Right lung (tissue), 5 donors: Measurements from ENCODE around the gene TMEM97. TPM values are rescaled to one million over a fixed set of nuclear protein-coding genes. Genes with fewer than 3 reads are reported as not detected.
A peak's percentile ranks its signal among the peaks of the same experiment; 100 is the strongest.
"Not testable (repeated sequence)": the region's sequence is repeated elsewhere in the genome, so short reads cannot be mapped to it uniquely, and the experiment has no call there.

Source experiments
- DNase-seq, 2 donors: peaks; one replicate each; pipeline ENCODE4 v3.0.0-alpha.2; 2013
- polyA plus RNA-seq, 5 donors: library from polyadenylated mRNA; unstranded; fragments of 120-200 nt; gene quantifications; one replicate each; pipeline versions ENCODE4 v1.2.1 to v1.2.3, GENCODE V29; 2013; ENCODE audit warnings: inconsistent platforms in 1 of 5, low replicate concordance in 1 of 5; ENCODE audit not compliant: insufficient read length in 5 of 5, insufficient read depth in 1 of 5

Gene TMEM97
- polyA plus RNA-seq, 5 donors, result 41.2 to 46.7 (median 42.3) TPM

- peak; percentile 49 to 56 for DNase-seq
Observed at GRCh38 chr17:28335959-28336871, 17.2 kb downstream of the TMEM97 start.

DNA sequence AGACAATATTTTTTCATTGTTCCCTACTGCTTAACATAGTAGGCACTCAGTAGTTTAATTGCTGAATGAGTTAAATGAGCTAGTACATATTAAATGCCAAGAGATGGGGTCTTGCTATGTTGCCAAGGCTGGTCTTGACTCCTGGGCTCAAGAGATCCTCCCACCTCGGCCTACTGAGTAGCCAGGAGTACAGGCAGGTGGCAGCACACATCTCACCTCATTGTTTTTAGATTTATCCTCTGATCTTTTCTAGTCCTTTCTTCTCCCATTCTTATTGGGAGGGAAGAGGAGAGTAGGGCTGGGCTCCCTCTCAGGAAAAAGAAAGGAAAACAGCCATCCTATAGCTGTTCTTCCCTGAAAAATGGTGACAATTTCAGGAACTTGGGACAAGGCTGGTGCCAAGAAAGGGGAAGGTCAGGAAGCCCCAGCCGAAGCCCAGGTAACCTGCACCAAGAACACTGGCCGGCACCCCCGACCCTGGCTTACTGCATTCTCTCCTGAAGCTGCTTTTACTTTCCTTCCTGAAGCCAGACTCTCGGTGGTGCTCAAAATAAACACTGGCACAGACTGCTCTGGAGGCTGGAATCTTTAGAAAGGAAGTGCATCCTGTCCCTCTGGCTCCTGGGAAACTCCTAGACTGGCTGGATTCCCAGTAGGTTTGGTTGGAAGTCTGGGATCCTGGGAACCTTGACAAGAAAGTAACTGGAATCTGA lies 19.2 kb downstream of the TMEM97 start:
- no peak for DNase-seq

- DNase-seq, result not testable (repeated sequence)
Observed at GRCh38 chr17:28338769-28339212, 19.8 kb downstream of the TMEM97 start.

- no peak for DNase-seq
Observed at GRCh38 chr17:28339431-28339830, 20.4 kb downstream of the TMEM97 start.

DNA sequence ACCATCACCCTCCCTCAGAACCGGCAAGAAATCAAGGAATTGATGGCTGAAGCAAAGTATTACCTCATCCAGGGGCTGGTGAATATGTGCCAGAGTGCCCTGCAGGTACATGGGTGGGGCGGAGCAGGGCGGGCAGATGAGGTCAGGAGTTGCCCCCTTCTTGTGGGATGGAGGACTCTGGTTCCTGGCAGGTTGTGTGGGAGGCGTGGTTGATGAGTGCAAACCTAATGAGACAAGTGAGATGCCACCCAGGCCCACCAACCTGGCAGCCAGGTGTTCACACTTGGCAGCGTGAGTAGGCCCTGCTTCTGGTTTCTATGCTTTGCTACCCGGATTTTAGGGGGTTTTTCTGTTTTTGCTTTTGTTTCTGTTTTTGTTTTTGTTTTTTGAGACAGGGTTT lies 21.4 kb downstream of the TMEM97 start:
- DNase-seq, result no peak

- no peak for DNase-seq
Observed at GRCh38 chr17:28341516-28341915, 22.5 kb downstream of the TMEM97 start.

GRCh38 chr17:28342313-28342712 lies 23.3 kb downstream of the TMEM97 start:
- no peak for DNase-seq

DNA sequence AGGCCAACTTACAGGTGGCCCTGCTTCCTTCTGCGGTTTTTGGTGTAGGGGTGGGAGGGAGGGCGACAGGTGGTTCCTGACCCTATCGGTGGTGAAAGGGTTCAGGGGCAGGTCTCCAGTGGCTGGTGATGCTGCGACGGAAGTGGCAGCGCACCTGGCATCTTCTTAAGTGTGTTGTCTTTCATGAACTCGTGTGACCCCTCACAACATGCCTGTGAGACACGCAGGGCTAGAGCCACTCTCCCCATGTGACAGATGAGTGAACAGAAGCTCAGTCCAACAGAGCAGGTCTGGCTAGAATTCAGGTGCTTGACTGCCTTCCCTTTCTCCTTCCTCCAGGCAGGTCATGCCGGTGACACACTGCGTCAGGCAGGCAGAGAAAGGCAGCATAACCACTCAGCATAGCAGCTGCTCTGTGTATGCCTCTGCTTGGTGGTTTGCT lies 24.5 kb downstream of the TMEM97 start:
- DNase-seq, result no peak

DNA sequence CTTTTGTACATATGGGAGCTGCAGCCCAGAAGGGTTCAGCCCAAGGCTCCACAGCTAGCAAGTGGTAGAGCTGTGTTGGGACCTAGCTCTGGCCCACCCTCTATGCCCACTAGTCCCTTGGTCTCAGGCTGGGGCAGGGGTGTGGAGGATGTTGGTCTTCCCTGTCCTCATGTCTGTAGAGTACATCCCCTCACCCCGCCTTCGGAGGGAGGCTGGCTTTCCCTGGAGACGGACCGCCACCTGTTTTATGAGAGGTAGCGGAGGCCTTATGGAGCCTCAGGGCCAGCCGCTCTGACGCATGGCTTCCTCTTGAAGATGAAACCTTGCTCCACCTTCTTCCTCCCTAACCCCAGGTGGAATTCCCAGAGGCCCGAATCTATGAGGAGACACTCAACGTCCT lies 25.0 kb downstream of the TMEM97 start:
- no peak for DNase-seq

GRCh38 chr17:28344435-28344901 lies 25.5 kb downstream of the TMEM97 start:
- DNase-seq, result no peak

DNA sequence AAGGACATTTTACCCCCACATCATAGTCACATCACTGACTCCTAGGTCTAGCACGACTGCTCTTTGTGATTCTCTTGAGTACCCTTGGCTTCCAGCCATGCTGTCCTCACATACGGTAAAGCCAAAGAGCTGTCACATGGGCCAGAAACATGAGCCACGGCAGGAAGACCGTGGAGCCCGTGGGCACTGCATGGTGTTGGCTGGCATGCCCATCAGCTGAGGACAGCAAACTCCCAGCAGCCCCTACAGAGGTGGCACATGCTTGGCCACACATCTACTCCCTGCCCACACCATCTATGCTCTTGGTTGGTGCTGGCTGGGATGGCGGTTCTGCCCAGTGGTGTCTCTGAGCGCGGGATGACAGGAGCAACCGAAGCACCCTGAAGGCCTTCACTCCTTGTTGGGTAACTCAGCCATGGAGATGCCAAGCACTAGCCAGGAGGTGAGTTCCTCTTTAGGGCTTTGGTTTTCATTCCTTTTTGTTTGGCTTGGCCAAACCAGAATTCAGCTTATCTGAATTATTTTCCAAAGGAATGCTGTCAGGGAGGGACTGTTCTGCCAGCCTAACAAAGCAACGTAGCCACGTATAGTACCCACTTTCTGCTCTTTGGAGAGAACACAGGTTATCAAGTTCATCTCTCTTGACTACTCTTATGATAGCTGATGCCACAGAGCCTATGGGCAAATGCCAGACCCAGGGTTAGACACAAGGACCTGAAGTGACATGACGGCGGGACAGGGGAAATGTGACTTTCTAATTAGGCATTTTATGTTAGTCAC lies 26.6 kb downstream of the TMEM97 start:
- no peak for DNase-seq

DNA sequence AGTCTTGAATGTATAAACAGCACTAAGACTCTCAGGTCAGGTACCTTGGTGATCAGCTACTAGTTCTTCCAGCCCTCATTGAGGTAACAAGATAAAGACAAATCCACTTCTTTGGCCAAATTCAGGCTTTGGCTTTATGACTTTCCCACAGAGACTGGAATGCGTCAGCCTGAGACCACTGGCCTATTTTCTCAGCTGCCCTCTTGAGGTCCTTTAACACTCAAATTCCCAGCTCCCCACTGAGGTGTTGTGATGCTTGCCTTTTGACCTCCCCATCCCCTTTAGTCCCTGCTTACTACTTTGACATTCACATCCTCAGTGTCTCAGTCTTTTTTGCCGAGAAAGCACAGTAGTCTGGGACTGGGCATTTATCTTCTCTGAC lies 27.2 kb downstream of the TMEM97 start:
- DNase-seq, result no peak

GRCh38 chr17:28346746-28347246 lies 27.8 kb downstream of the TMEM97 start:
- no peak for DNase-seq

- DNase-seq, result no peak
Observed at GRCh38 chr17:28347261-28347891, 28.4 kb downstream of the TMEM97 start.

DNA sequence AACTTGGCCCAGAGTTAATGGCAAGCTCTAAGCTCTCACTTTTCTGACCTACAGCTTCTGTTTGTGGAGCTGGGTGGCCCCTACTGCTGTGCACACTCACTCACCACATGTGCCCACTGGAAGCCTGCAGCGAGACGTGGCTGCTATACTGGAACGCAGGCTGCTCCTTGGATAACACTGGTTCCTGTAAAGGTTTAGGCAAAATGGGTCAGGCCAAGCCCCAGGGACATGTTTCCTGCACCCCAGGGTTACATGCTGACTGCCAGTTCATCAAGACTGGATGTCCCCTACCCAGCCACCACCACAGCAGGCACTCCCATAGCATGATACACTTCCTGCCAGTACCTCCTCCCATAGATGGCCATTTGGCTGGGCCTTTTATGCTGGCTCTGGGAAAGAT lies 30.0 kb downstream of the TMEM97 start:
- no peak for DNase-seq

GRCh38 chr17:28350271-28350670 lies 31.3 kb downstream of the TMEM97 start:
- DNase-seq, result no peak

DNA sequence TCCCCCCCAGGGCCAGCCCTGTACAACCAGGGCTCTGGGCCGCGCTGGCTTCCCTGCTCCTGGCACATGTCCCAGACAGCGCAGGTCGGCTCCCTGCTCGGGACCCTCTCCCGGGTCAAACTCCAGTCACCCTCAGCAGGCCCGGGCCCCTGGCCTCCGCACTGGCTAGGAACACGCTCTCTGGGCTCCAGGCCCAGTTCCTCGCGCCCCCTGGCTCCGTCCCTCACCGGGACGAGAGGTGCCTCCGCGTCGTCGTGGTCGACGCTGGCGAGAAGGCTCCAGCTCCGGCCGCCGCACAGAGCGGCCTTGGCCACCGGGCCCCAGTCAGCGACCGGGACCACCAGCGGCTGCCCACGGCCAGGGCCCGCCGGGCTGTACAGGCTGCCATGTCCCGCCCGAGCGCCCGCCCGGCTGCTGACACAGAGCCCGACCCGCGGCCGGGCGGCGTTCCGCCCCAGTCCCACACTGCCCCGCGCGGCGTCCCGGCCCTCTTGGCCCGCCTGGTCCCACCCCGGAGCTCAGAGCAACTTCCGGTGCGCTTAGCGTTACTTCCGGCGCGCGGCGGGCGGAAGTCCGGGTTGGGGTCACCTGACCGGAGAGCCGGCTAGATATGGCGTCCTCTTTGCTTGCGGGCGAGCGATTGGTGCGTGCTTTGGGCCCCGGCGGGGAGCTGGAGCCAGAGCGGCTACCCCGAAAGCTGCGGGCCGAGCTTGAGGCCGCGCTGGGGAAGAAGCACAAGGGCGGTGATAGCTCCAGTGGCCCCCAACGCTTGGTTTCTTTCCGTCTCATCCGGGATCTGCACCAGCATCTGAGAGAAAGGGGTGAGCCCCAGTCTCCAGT lies 38.3 kb downstream of the TMEM97 start, which contains the start of gene POLDIP2:
POLDIP2 (minus strand) TSS at position 467 of the 840 bp plus-strand sequence; CDS start at position 388, 79 bp downstream.
- DNase-seq, result peak; percentile 94

- no peak for DNase-seq
Observed at GRCh38 chr17:28357901-28358197, 38.8 kb downstream of the TMEM97 start.

- DNase-seq, result no peak
Observed at GRCh38 chr17:28363186-28363585, 44.2 kb downstream of the TMEM97 start.
